Neuronal stem cell (in vitro differentiated cells): ENCODE data around the gene KIF12.

Experiments used
- DNase-seq: peaks from one replicate; pipeline ENCODE4 v3.0.0-alpha.2; 2013; ENCODE audit warnings: low spot score
- H2AFZ ChIP-seq: one replicate; pipeline ENCODE4 v1.6.1; 2013; ENCODE audit warnings: mild to moderate bottlenecking, low read length, inconsistent platforms
- H2AK5ac ChIP-seq: 2 replicates; pipeline ENCODE4 v1.6.1; 2013; ENCODE audit warnings: low read depth, mild to moderate bottlenecking, inconsistent platforms, low read length, moderate library complexity, mixed read lengths
- H2BK120ac ChIP-seq: 2 replicates; pipeline ENCODE4 v1.6.1; 2013; ENCODE audit warnings: low read depth, mild to moderate bottlenecking, inconsistent platforms, low read length, moderate library complexity, mixed read lengths
- H2BK12ac ChIP-seq: one replicate; pipeline ENCODE4 v1.6.1; 2013; ENCODE audit warnings: low read length, inconsistent platforms
- H2BK15ac ChIP-seq: 2 replicates; pipeline ENCODE4 v1.6.1; 2013; ENCODE audit warnings: mild to moderate bottlenecking, low read length, inconsistent platforms, mixed read lengths
- H2BK5ac ChIP-seq: one replicate; pipeline ENCODE4 v1.6.1; 2013; ENCODE audit warnings: inconsistent platforms, mild to moderate bottlenecking, low read length, moderate library complexity
- H3K14ac ChIP-seq: one replicate; pipeline ENCODE4 v1.6.1; 2013; ENCODE audit warnings: low read length, inconsistent platforms
- H3K18ac ChIP-seq: 2 replicates; pipeline ENCODE4 v1.6.1; 2013; ENCODE audit warnings: low read length, inconsistent platforms
- H3K23ac ChIP-seq: 2 replicates; pipeline ENCODE4 v1.6.1; 2013; ENCODE audit warnings: low read depth, mild to moderate bottlenecking, mixed read lengths, low read length, inconsistent platforms; ENCODE audit not compliant: poor library complexity
- H3K27ac ChIP-seq: replicated peaks from 3 replicates; pipeline ENCODE4 v1.5.1; 2013; ENCODE audit warnings: low read length, inconsistent platforms
- H3K27me3 ChIP-seq, 3 experiments: 2 replicates each; pipeline ENCODE4 v1.6.1; 2013; ENCODE audit warnings: low read length in 3 of 3, mild to moderate bottlenecking in 2 of 3, inconsistent platforms in 1 of 3, low read depth in 1 of 3, mixed read lengths in 1 of 3, moderate library complexity in 1 of 3; ENCODE audit not compliant: control insufficient read depth in 3 of 3, insufficient read depth in 3 of 3
- H3K36me3 ChIP-seq, 2 donors: replicated peaks in 1 of 2; 2 replicates each; pipeline ENCODE4 v1.6.1; 2013; ENCODE audit warnings: low read length in 2 of 2; ENCODE audit not compliant: control insufficient read depth in 2 of 2, insufficient read depth in 2 of 2
- H3K4ac ChIP-seq: 2 replicates; pipeline ENCODE4 v1.6.1; 2013; ENCODE audit warnings: inconsistent platforms, mild to moderate bottlenecking, low read length, moderate library complexity
- H3K4me1 ChIP-seq, 2 donors: 1 replicate in 1 of 2; 2 replicates in 1 of 2; pipeline ENCODE4 v1.6.1; 2013; ENCODE audit warnings: low read length in 2 of 2, low read depth in 1 of 2; ENCODE audit not compliant: control insufficient read depth in 2 of 2, insufficient read depth in 1 of 2
- H3K4me2 ChIP-seq: one replicate; pipeline ENCODE4 v1.6.1; 2013; ENCODE audit warnings: mild to moderate bottlenecking, low read length, inconsistent platforms; ENCODE audit not compliant: insufficient read depth, poor library complexity, severe bottlenecking
- H3K4me3 ChIP-seq, 2 donors: 2 replicates each; pipeline ENCODE4 v1.5.1; 2013; ENCODE audit warnings: low read length in 2 of 2, mild to moderate bottlenecking in 2 of 2, inconsistent platforms in 1 of 2, moderate library complexity in 1 of 2
- H3K79me1 ChIP-seq: one replicate; pipeline ENCODE4 v1.6.1; 2013; ENCODE audit warnings: low read depth, mild to moderate bottlenecking, inconsistent platforms, low read length, moderate library complexity
- H3K9ac ChIP-seq: one replicate; pipeline ENCODE4 v1.6.1; 2013; ENCODE audit warnings: mild to moderate bottlenecking, low read depth, low read length, inconsistent platforms; ENCODE audit not compliant: poor library complexity
- H3K9me3 ChIP-seq, 2 donors: replicated peaks in 1 of 2; 2 replicates each; pipeline versions ENCODE3 to v1.6.1; 2013; ENCODE audit warnings: low read length in 2 of 2, mild to moderate bottlenecking in 2 of 2, inconsistent platforms in 1 of 2, low read depth in 1 of 2, mixed read lengths in 1 of 2, moderate library complexity in 1 of 2; ENCODE audit not compliant: control insufficient read depth in 2 of 2, insufficient read depth in 1 of 2
- H4K8ac ChIP-seq: one replicate; pipeline ENCODE4 v1.6.1; 2013; ENCODE audit warnings: low read depth, mild to moderate bottlenecking, inconsistent platforms, low read length, moderate library complexity
- H4K91ac ChIP-seq: one replicate; pipeline ENCODE4 v1.6.1; 2013; ENCODE audit warnings: low read length, low read depth, mild to moderate bottlenecking, inconsistent platforms; ENCODE audit not compliant: poor library complexity
- WGBS, 2 donors: extraction: QIAGEN DNeasy Blood & Tissue Kit; methylation state at CpG; one replicate each; pipeline ENCODE4 v1.1.7; 2013; ENCODE audit warnings: missing lambda C conversion rate in 2 of 2, mixed read lengths in 1 of 2; ENCODE audit not compliant: insufficient read length in 2 of 2, insufficient replicate concordance in 1 of 2; ENCODE audit errors: extremely low coverage in 2 of 2; 5-methylcytosine and 5-hydroxymethylcytosine counted together

Gene KIF12

DNA sequence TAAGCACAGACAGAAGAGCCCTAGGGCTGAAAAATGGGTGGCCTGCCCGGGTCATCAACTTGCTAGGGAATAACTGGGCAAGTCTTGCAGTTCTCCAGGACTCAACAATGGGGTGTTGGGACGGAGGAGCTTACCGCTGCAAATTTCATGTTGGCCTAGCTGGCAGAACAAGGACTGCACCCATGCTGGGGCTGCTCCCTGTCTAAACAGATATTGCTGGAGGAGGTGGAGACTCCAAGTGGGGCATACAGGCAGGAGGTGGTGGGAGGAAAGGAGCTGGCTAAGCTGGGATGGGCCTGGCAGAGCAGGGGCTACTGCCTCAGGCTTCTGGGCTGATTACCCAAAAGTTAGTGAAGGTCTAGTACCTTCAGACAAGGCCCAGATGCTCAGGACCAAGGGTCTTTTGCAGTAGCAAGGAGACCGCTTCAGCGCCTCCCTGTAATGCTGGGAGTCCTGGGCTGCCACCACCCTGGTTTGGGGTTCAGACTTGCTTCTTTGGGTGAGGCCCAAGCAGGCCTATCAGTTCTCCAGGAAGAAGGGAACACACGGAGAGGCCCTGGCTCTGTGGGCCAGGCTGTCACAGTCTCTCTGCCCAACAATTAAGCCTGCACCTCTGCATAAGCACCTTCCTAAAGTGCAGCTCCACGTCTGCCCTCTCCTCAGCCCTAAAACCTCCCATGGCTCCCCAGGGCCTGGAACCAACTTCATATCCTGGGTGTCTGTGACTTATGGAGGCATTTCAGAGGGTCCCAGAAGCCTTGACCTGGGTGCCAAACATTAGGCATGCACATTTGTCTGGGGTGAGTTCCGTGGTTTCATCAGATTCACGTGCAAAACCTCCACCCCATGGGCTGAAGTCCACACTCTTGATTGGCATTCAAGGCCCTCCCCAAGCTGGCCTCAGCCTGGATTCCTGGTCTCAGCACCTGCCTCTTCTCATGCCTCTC is 24.2 kb upstream of the KIF12 start:
- no peak overlapping the region for H3K4me2 ChIP-seq
- no peaks in the 10 kb centered on the region for H3K36me3 ChIP-seq
- H2BK5ac ChIP-seq, result no peak overlapping the region
- no peak overlapping the region for H3K27ac ChIP-seq
- no peak overlapping the region for H3K4ac ChIP-seq
- H2AK5ac ChIP-seq, result peak overlapping the region; percentile 41
- no peak overlapping the region for H2AFZ ChIP-seq
- no peak overlapping the region for H4K91ac ChIP-seq
- no peak for DNase-seq
- H3K18ac ChIP-seq, result peak overlapping the region; percentile 36
- WGBS, 2 donors, result no CpG with 5 or more reads among the region's 9 CpGs
- H3K9me3 ChIP-seq, result peaks cover 0 to 3% of the 10 kb centered on the region in 2 donors
- peaks cover 5 to 6% of the 10 kb centered on the region in 2 donors for H3K4me1 ChIP-seq
- H2BK12ac ChIP-seq, result no peak overlapping the region
- H3K79me1 ChIP-seq, result no peaks in the 10 kb centered on the region
- H3K14ac ChIP-seq, result no peak overlapping the region
- no peak overlapping the region for H2BK120ac ChIP-seq
- no peak overlapping the region for H3K4me3 ChIP-seq
- no peak overlapping the region for H4K8ac ChIP-seq
- peaks cover 0 to 26% (median 0%) of the 10 kb centered on the region in 3 experiments for H3K27me3 ChIP-seq
- H3K9ac ChIP-seq, result no peak overlapping the region
- no peak overlapping the region for H2BK15ac ChIP-seq
- H3K23ac ChIP-seq, result no peak overlapping the region

GRCh38 chr9:114122136-114123027 is 23.3 kb upstream of the KIF12 start:
- Histone ChIP-seq H4K91ac (no peak overlapping the region), H4K8ac (no peak overlapping the region), H2BK12ac (no peak overlapping the region), H3K27ac (no peak overlapping the region), H2AK5ac (no peak overlapping the region), H3K4me2 (no peak overlapping the region), H3K27me3 (peaks cover 0 to 32% (median 0%) of the 10 kb centered on the region in 3 experiments), H3K4me3 (no peak overlapping the region), H3K4me1 (peaks cover 10 to 11% of the 10 kb centered on the region in 2 donors), H3K18ac (peak overlapping the region; percentile 30), H3K4ac (no peak overlapping the region), H2BK120ac (no peak overlapping the region), H3K23ac (no peak overlapping the region), H3K14ac (no peak overlapping the region), H3K9me3 (peaks cover 0 to 3% of the 10 kb centered on the region in 2 donors), H3K9ac (no peak overlapping the region), H2BK5ac (no peak overlapping the region), H2AFZ (no peak overlapping the region), H3K79me1 (no peaks in the 10 kb centered on the region), H3K36me3 (no peaks in the 10 kb centered on the region), H2BK15ac (no peak overlapping the region)
- no CpG with 5 or more reads among the region's 9 CpGs for WGBS, 2 donors
- DNase-seq, result no peak

GRCh38 chr9:114121227-114122135 is 22.4 kb upstream of the KIF12 start:
- Histone ChIP-seq H3K9me3 (no peaks in the 10 kb centered on the region), H3K4me1 (peaks cover 10 to 11% of the 10 kb centered on the region in 2 donors), H2AFZ (no peak overlapping the region), H3K27ac (no peak overlapping the region), H3K27me3 (peaks cover 0 to 36% (median 0%) of the 10 kb centered on the region in 3 experiments), H2AK5ac (no peak overlapping the region), H3K18ac (peak overlapping the region; percentile 30), H3K4me2 (no peak overlapping the region), H4K8ac (no peak overlapping the region), H3K9ac (no peak overlapping the region), H3K4me3 (no peak overlapping the region), H2BK15ac (no peak overlapping the region), H3K23ac (no peak overlapping the region), H3K14ac (no peak overlapping the region), H3K4ac (no peak overlapping the region), H2BK120ac (no peak overlapping the region), H4K91ac (no peak overlapping the region), H2BK5ac (no peak overlapping the region), H2BK12ac (no peak overlapping the region), H3K79me1 (no peaks in the 10 kb centered on the region), H3K36me3 (no peaks in the 10 kb centered on the region)
- DNase-seq, result no peak
- WGBS, 2 donors, result no CpG with 5 or more reads among the region's 16 CpGs
